Trophoblast cell (in vitro differentiated cells and primary cell): ENCODE results near the gene KCNIP3.

Experiments used
- DNase-seq, 2 donors: peaks; one replicate each; pipeline ENCODE4 v3.0.0-alpha.2; 2016
- H2AFZ ChIP-seq: 2 replicates; pipeline ENCODE4 v1.6.1; 2013; ENCODE audit warnings: low read length, moderate library complexity, mild to moderate bottlenecking; ENCODE audit not compliant: insufficient read depth, poor library complexity
- H2AK5ac ChIP-seq: 2 replicates; pipeline ENCODE4 v1.6.1; 2013; ENCODE audit warnings: mild to moderate bottlenecking, low read length
- H2BK120ac ChIP-seq: 2 replicates; pipeline ENCODE4 v1.6.1; 2013; ENCODE audit warnings: low read length, mild to moderate bottlenecking, moderate library complexity; ENCODE audit not compliant: insufficient read depth, poor library complexity
- H2BK12ac ChIP-seq: 2 replicates; pipeline ENCODE4 v1.6.1; 2013; ENCODE audit warnings: mild to moderate bottlenecking, low read length, moderate library complexity
- H2BK5ac ChIP-seq: 2 replicates; pipeline ENCODE4 v1.6.1; 2013; ENCODE audit warnings: low read length, low read depth, moderate library complexity, mild to moderate bottlenecking; ENCODE audit not compliant: poor library complexity
- H3K14ac ChIP-seq: 2 replicates; pipeline ENCODE4 v1.6.1; 2013; ENCODE audit warnings: mild to moderate bottlenecking, low read length
- H3K18ac ChIP-seq: 2 replicates; pipeline ENCODE4 v1.6.1; 2013; ENCODE audit warnings: mild to moderate bottlenecking, low read length
- H3K23ac ChIP-seq: 2 replicates; pipeline ENCODE4 v1.6.1; 2013; ENCODE audit warnings: low read length
- H3K27ac ChIP-seq: 2 replicates; pipeline ENCODE4 v1.5.1; 2013; ENCODE audit warnings: low read depth, mild to moderate bottlenecking, inconsistent platforms, low read length, moderate library complexity
- H3K27me3 ChIP-seq: 2 replicates; pipeline ENCODE4 v1.6.1; 2013; ENCODE audit warnings: inconsistent platforms, mild to moderate bottlenecking, low read length, moderate library complexity; ENCODE audit not compliant: insufficient read depth
- H3K36me3 ChIP-seq, 2 experiments: 1 replicate in 1 of 2; 2 replicates in 1 of 2; pipeline ENCODE4 v1.6.1; 2013; ENCODE audit warnings: low read length in 2 of 2, mild to moderate bottlenecking in 2 of 2, moderate library complexity in 1 of 2; ENCODE audit not compliant: insufficient read depth in 2 of 2, control insufficient read depth in 1 of 2
- H3K4ac ChIP-seq: 2 replicates; pipeline ENCODE4 v1.6.1; 2013; ENCODE audit warnings: low read depth, mild to moderate bottlenecking, low read length, moderate library complexity
- H3K4me1 ChIP-seq, 2 experiments: 1 replicate in 1 of 2; 2 replicates in 1 of 2; pipeline ENCODE4 v1.6.1; 2013; ENCODE audit warnings: low read length in 2 of 2, mild to moderate bottlenecking in 2 of 2, moderate library complexity in 1 of 2; ENCODE audit not compliant: insufficient read depth in 2 of 2, control insufficient read depth in 1 of 2
- H3K4me2 ChIP-seq: 2 replicates; pipeline ENCODE4 v1.6.1; 2013; ENCODE audit warnings: inconsistent platforms, mild to moderate bottlenecking, low read length, moderate library complexity
- H3K4me3 ChIP-seq: 2 replicates; pipeline ENCODE4 v1.5.1; 2013; ENCODE audit warnings: mild to moderate bottlenecking, low read depth, low read length, inconsistent platforms
- H3K79me1 ChIP-seq: one replicate; pipeline ENCODE4 v1.6.1; 2013; ENCODE audit warnings: low read length
- H3K79me2 ChIP-seq: 2 replicates; pipeline ENCODE4 v1.6.1; 2013; ENCODE audit warnings: low read length, mild to moderate bottlenecking; ENCODE audit not compliant: control insufficient read depth, insufficient read depth, poor library complexity
- H3K9ac ChIP-seq: 2 replicates; pipeline ENCODE4 v1.6.1; 2013; ENCODE audit warnings: mild to moderate bottlenecking, low read length
- H3K9me3 ChIP-seq: 2 replicates; pipeline ENCODE4 v1.6.1; 2013; ENCODE audit warnings: low read depth, mild to moderate bottlenecking, control low read depth, inconsistent platforms, low read length; ENCODE audit not compliant: insufficient read depth
- H4K12ac ChIP-seq: 2 replicates; pipeline ENCODE4 v1.6.1; 2013; ENCODE audit warnings: low read depth, mild to moderate bottlenecking, low read length, moderate library complexity
- H4K8ac ChIP-seq: 2 replicates; pipeline ENCODE4 v1.6.1; 2013; ENCODE audit warnings: low read depth, mild to moderate bottlenecking, low read length, moderate library complexity
- H4K91ac ChIP-seq: one replicate; pipeline ENCODE4 v1.6.1; 2013; ENCODE audit warnings: low read depth, mild to moderate bottlenecking, low read length, moderate library complexity
- WGBS: extraction: QIAGEN DNeasy Blood & Tissue Kit; methylation state at CpG from one replicate; pipeline ENCODE4 v1.1.7; 2013; ENCODE audit warnings: missing lambda C conversion rate; ENCODE audit not compliant: insufficient read length, insufficient coverage; ENCODE audit errors: extremely low coverage; 5-methylcytosine and 5-hydroxymethylcytosine counted together

Gene KCNIP3

GRCh38 chr2:95391641-95392310, 94.6 kb downstream of the KCNIP3 start:
- peaks cover 1% of the 10 kb centered on the region for H3K9me3 ChIP-seq
- no peak overlapping the region for H3K9ac ChIP-seq
- H3K27ac ChIP-seq = no peak overlapping the region
- DNase-seq = no peak
- no peak overlapping the region for H2BK120ac ChIP-seq
- no peak overlapping the region for H3K14ac ChIP-seq
- no peak overlapping the region for H2BK12ac ChIP-seq
- no peak overlapping the region for H2AK5ac ChIP-seq
- no CpG with 5 or more reads among the region's 8 CpGs for WGBS
- H4K91ac ChIP-seq = no peak overlapping the region
- H3K36me3 ChIP-seq = no peaks in the 10 kb centered on the region
- H4K8ac ChIP-seq = no peak overlapping the region
- no peaks in the 10 kb centered on the region for H3K79me1 ChIP-seq
- H3K4me3 ChIP-seq = no peak overlapping the region
- no peaks in the 10 kb centered on the region for H3K4me1 ChIP-seq
- no peak overlapping the region for H3K4me2 ChIP-seq
- no peak overlapping the region for H4K12ac ChIP-seq
- H2BK5ac ChIP-seq = no peak overlapping the region
- no peak overlapping the region for H3K18ac ChIP-seq
- no peaks in the 10 kb centered on the region for H3K79me2 ChIP-seq
- H3K23ac ChIP-seq = no peak overlapping the region
- no peaks in the 10 kb centered on the region for H3K27me3 ChIP-seq
- no peak overlapping the region for H3K4ac ChIP-seq
- no peak overlapping the region for H2AFZ ChIP-seq

GRCh38 chr2:95392320-95392719, 95.2 kb downstream of the KCNIP3 start:
- H4K12ac ChIP-seq = no peak overlapping the region
- no peak overlapping the region for H2AFZ ChIP-seq
- no peak overlapping the region for H3K23ac ChIP-seq
- H3K18ac ChIP-seq = no peak overlapping the region
- no peak overlapping the region for H2AK5ac ChIP-seq
- no peaks in the 10 kb centered on the region for H3K79me1 ChIP-seq
- H3K4me1 ChIP-seq = no peaks in the 10 kb centered on the region
- H3K14ac ChIP-seq = no peak overlapping the region
- no peaks in the 10 kb centered on the region for H3K27me3 ChIP-seq
- H3K9me3 ChIP-seq = peaks cover 2% of the 10 kb centered on the region
- no peak overlapping the region for H3K4me2 ChIP-seq
- no peak overlapping the region for H2BK12ac ChIP-seq
- WGBS = no CpG with 5 or more reads among the region's 6 CpGs
- H3K9ac ChIP-seq = no peak overlapping the region
- H3K27ac ChIP-seq = no peak overlapping the region
- no peak overlapping the region for H3K4ac ChIP-seq
- no peak overlapping the region for H2BK120ac ChIP-seq
- no peaks in the 10 kb centered on the region for H3K79me2 ChIP-seq
- no peak overlapping the region for H2BK5ac ChIP-seq
- no peak for DNase-seq
- H4K91ac ChIP-seq = no peak overlapping the region
- no peaks in the 10 kb centered on the region for H3K36me3 ChIP-seq
- no peak overlapping the region for H3K4me3 ChIP-seq
- no peak overlapping the region for H4K8ac ChIP-seq

GRCh38 chr2:95392730-95393455, 95.7 kb downstream of the KCNIP3 start:
- WGBS = no CpG with 5 or more reads among the region's 8 CpGs
- H2AK5ac ChIP-seq = no peak overlapping the region
- H3K23ac ChIP-seq = no peak overlapping the region
- H3K4ac ChIP-seq = no peak overlapping the region
- no peaks in the 10 kb centered on the region for H3K27me3 ChIP-seq
- no peak overlapping the region for H2BK5ac ChIP-seq
- H2AFZ ChIP-seq = no peak overlapping the region
- no peak overlapping the region for H3K4me3 ChIP-seq
- no peak overlapping the region for H2BK12ac ChIP-seq
- H3K18ac ChIP-seq = no peak overlapping the region
- no peak overlapping the region for H3K14ac ChIP-seq
- H3K79me1 ChIP-seq = no peaks in the 10 kb centered on the region
- H3K4me2 ChIP-seq = no peak overlapping the region
- H3K27ac ChIP-seq = no peak overlapping the region
- no peaks in the 10 kb centered on the region for H3K79me2 ChIP-seq
- H2BK120ac ChIP-seq = no peak overlapping the region
- no peak overlapping the region for H4K8ac ChIP-seq
- peaks cover 3% of the 10 kb centered on the region for H3K9me3 ChIP-seq
- H4K12ac ChIP-seq = no peak overlapping the region
- no peak for DNase-seq
- no peak overlapping the region for H4K91ac ChIP-seq
- H3K36me3 ChIP-seq = no peaks in the 10 kb centered on the region
- no peak overlapping the region for H3K9ac ChIP-seq
- no peaks in the 10 kb centered on the region for H3K4me1 ChIP-seq

GRCh38 chr2:95393901-95394300, 96.8 kb downstream of the KCNIP3 start:
- Histone ChIP-seq H3K18ac (no peak overlapping the region), H3K4ac (no peak overlapping the region), H4K91ac (no peak overlapping the region), H3K9ac (no peak overlapping the region), H2BK5ac (no peak overlapping the region), H2AFZ (no peak overlapping the region), H2AK5ac (no peak overlapping the region), H3K36me3 (no peaks in the 10 kb centered on the region), H3K27me3 (no peaks in the 10 kb centered on the region), H3K4me2 (no peak overlapping the region), H3K4me3 (no peak overlapping the region), H3K4me1 (no peaks in the 10 kb centered on the region), H4K8ac (no peak overlapping the region), H2BK12ac (no peak overlapping the region), H3K9me3 (peaks cover 3% of the 10 kb centered on the region), H4K12ac (no peak overlapping the region), H3K79me2 (no peaks in the 10 kb centered on the region), H3K23ac (no peak overlapping the region), H3K27ac (no peak overlapping the region), H3K79me1 (no peaks in the 10 kb centered on the region), H3K14ac (no peak overlapping the region), H2BK120ac (no peak overlapping the region)
- WGBS = no CpG with 5 or more reads among the region's 6 CpGs
- no peak for DNase-seq
